ENCODE results near the gene ZNF784.
A peak's percentile ranks its signal among the peaks of the same experiment; 100 is the strongest.

- TF ChIP-seq CTCF (IDR thresholded peaks at IDR 0.05) (no peak), POLR2AphosphoS5 (IDR thresholded peaks at IDR 0.05) (peak; percentile 46 to 77 (median 62)), EP300 (IDR thresholded peaks at IDR 0.05) (no peak), POLR2A (IDR thresholded peaks at IDR 0.05) (peak in 1 of 2 donors; percentile 12)
Measured at GRCh38 chr19:55624109-55625003, at the start of gene ZNF784.
